Nephron (organoid): Measurements from ENCODE around the gene DLX3.
A peak's percentile ranks its signal among the peaks of the same experiment; 100 is the strongest.

Experiments
- H3K27ac Mint-ChIP-seq, 3 experiments: 2 replicates each; pipeline ENCODE4 v1.8.0; 2020; ENCODE audit warnings: mixed read lengths in 3 of 3, mild to moderate bottlenecking in 2 of 3, moderate library complexity in 1 of 3
- H3K27me3 Mint-ChIP-seq: 2 replicates; pipeline ENCODE4 v1.8.0; 2021; ENCODE audit warnings: low read depth, mild to moderate bottlenecking, moderate library complexity, mixed read lengths
- H3K36me3 Mint-ChIP-seq: 2 replicates; pipeline ENCODE4 v1.8.0; 2020; ENCODE audit warnings: low read depth, mixed read lengths
- H3K4me1 Mint-ChIP-seq: 2 replicates; pipeline ENCODE4 v1.8.0; 2020; ENCODE audit warnings: mixed read lengths
- H3K4me3 Mint-ChIP-seq, 3 experiments: 2 replicates each; pipeline ENCODE4 v1.8.0; 2020; ENCODE audit warnings: mild to moderate bottlenecking in 3 of 3, mixed read lengths in 3 of 3, moderate library complexity in 2 of 3
- H3K9me3 Mint-ChIP-seq: 2 replicates; pipeline ENCODE4 v1.8.0; 2020; ENCODE audit warnings: mixed read lengths
- TF ChIP-seq, protein P1 (sequence below), 3 experiments: fragments of 200-600 bp; sonication (generic); IDR thresholded peaks; one replicate each; pipeline ENCODE4 v1.5.0; 2021; ENCODE audit warnings: antibody characterized with exemption in 3 of 3; ENCODE audit not compliant: unreplicated experiment in 3 of 3

Gene DLX3

DNA sequence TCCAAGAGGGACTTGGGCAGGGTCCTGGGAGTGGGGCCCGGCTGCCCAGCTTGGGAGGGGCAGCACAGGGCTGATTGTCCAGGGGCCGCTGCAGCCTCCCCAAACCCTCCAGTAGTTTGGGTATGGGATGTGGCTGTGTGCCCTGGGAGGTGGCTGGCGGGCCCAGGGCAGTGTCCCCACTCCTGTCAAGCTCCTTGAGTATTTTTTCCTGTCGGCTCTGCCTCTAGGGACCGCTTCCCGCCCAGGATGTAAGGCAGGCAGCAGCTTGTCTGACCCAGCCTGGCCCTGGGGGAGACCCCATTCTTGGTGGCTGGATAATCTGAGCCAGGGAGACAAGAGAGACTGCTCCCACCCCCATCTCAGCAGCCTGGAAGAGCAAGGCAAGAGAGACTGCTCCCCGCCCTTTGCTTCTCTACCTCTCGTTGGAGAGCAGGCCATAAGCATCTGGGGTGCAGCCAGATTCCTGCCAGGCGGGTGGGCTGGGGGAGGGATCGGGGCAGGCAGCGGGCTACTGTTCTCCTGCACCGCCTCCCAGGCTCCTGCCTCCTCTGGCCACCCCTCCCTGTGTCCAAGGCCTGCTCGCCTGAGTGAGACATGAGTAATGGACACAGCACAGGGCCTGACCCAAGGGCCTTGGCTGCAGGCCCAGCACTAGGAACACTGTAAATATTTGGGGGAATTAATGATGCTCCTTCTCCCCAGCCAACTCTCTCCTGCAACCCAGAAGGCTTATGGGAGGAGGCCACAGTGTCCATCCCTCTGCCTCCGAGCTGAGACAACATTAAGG lies 42.5 kb upstream of the DLX3 start:
- Mint-ChIP-seq H3K4me3 (no peak overlapping the region), H3K27me3 (peaks cover 7% of the 10 kb centered on the region)

GRCh38 chr17:50036455-50037261 lies 41.6 kb upstream of the DLX3 start:
- Mint-ChIP-seq H3K36me3 (no peaks in the 10 kb centered on the region), H3K9me3 (no peaks in the 10 kb centered on the region), H3K27me3 (peaks cover 7% of the 10 kb centered on the region), H3K27ac (peak overlapping the region; percentile 50 to 84 (median 66)), H3K4me3 (no peak overlapping the region), H3K4me1 (peaks cover 46% of the 10 kb centered on the region)
- TF ChIP-seq, protein P1, sequence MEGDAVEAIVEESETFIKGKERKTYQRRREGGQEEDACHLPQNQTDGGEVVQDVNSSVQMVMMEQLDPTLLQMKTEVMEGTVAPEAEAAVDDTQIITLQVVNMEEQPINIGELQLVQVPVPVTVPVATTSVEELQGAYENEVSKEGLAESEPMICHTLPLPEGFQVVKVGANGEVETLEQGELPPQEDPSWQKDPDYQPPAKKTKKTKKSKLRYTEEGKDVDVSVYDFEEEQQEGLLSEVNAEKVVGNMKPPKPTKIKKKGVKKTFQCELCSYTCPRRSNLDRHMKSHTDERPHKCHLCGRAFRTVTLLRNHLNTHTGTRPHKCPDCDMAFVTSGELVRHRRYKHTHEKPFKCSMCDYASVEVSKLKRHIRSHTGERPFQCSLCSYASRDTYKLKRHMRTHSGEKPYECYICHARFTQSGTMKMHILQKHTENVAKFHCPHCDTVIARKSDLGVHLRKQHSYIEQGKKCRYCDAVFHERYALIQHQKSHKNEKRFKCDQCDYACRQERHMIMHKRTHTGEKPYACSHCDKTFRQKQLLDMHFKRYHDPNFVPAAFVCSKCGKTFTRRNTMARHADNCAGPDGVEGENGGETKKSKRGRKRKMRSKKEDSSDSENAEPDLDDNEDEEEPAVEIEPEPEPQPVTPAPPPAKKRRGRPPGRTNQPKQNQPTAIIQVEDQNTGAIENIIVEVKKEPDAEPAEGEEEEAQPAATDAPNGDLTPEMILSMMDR (IDR thresholded peaks at IDR 0.05; ENCODE audit: unreplicated experiment in 3 of 3), result no peak

More for the DNA sequence above, 42.5 kb upstream of the DLX3 start:
- Mint-ChIP-seq H3K9me3 (peaks cover 3% of the 10 kb centered on the region), H3K27ac (peak overlapping the region; percentile 50 to 80 (median 66)), H3K4me1 (peaks cover 46% of the 10 kb centered on the region), H3K36me3 (no peaks in the 10 kb centered on the region)
- TF ChIP-seq, protein P1 (IDR thresholded peaks at IDR 0.05; ENCODE audit: unreplicated experiment in 3 of 3), result no peak

DNA sequence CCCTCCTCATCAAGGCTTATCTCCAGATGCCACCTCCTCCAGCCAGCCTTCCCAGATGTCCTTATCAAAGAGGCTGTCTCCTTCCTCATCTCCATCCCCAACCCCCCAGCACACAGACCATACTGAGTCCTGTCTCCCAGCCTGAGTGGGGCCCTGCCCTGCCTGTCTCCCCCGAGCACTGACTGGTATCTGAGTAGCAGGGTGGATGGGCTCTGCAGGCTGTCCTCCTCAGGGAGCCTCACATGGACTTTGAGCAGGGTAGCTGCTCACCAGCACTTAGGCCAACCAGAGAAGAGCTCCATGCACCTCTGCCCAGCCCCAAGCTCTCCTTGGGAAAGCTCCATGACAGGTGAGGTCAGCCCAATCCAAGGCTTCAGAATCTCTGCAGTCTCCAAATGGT lies 40.9 kb upstream of the DLX3 start:
- TF ChIP-seq, protein P1 (IDR thresholded peaks at IDR 0.05; ENCODE audit: unreplicated experiment in 3 of 3), result no peak
- peaks cover 46% of the 10 kb centered on the region for H3K4me1 Mint-ChIP-seq
- peaks cover 7% of the 10 kb centered on the region for H3K27me3 Mint-ChIP-seq
- peak overlapping the region; percentile 63 to 84 (median 66) for H3K27ac Mint-ChIP-seq
- H3K9me3 Mint-ChIP-seq, result no peaks in the 10 kb centered on the region
- no peaks in the 10 kb centered on the region for H3K36me3 Mint-ChIP-seq
- H3K4me3 Mint-ChIP-seq, result no peak overlapping the region

DNA sequence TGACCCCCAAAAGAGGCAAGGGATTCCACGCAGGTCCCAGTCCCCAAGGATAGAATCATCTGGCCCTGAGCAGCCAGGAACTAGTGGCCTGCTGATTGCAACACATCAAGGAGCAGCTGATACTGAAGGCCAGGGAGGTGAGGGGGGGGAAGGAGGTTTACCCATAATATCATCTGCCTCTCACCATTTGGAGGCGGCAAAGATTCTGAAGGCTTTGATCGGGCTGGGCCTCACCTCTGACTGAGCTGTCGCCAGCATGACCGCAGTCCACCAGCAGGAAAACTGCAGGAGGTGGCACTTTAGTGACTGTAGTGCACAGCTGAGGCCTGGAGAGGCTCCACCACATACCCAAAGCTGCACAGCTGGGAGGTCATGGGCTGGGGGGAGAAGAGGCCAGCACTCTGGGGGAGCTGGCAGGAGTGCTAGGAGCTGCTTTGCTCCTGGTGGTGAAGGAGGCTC lies 40.4 kb upstream of the DLX3 start:
- H3K27me3 Mint-ChIP-seq, result peaks cover 7% of the 10 kb centered on the region
- peak overlapping the region in 2 of 3 experiments; percentile 66 to 84 for H3K27ac Mint-ChIP-seq
- H3K9me3 Mint-ChIP-seq, result no peaks in the 10 kb centered on the region
- H3K4me3 Mint-ChIP-seq, result no peak overlapping the region
- H3K36me3 Mint-ChIP-seq, result no peaks in the 10 kb centered on the region
- TF ChIP-seq, protein P1 (IDR thresholded peaks at IDR 0.05; ENCODE audit: unreplicated experiment in 3 of 3), result no peak
- H3K4me1 Mint-ChIP-seq, result peaks cover 46% of the 10 kb centered on the region

DNA sequence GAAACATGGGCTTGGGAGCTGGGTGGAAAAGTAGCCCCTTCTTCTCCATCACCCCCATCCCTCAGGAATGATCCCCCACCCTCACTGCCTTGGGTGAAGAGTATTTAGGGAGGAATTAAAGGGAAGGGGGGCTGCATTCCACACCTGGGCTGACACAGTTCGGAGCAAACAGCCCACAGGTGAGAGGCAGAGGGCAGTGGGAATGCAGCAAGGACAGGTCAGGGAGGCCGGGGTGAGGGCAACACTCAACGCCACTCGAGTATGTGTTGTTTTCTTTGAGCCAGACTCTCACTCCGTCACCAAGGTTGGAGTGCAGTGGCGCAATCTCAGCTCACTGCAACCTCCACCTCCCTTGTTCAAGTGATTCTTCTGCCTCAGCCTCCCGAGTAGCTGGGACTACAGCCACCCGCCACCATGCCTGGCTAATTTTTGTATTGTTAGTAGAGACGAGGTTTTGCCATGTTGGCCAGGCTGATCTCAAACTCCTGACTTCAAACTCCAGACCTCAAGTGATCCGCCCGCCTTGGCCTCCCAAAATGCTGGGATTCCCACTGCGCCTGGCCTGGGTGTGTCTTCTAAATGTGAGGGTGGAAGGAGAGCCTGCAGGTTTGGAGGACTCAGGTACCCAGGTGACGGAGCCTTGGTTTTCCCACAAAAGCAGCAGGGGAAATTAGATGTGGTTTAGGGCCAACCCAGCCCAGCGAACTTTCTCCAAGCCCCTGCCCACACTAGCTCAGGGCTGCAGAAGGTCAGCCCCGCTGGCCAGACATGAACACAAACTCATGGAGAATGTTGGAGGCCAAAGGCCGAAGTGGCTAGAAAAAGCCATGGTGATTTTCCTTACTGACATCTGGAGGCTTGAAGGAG lies 39.7 kb upstream of the DLX3 start:
- H3K9me3 Mint-ChIP-seq, result no peaks in the 10 kb centered on the region
- peaks cover 46% of the 10 kb centered on the region for H3K4me1 Mint-ChIP-seq
- H3K4me3 Mint-ChIP-seq, result no peak overlapping the region
- peaks cover 12% of the 10 kb centered on the region for H3K27me3 Mint-ChIP-seq
- H3K27ac Mint-ChIP-seq, result peak overlapping the region; percentile 40 to 84 (median 45)
- H3K36me3 Mint-ChIP-seq, result no peaks in the 10 kb centered on the region
- TF ChIP-seq, protein P1 (IDR thresholded peaks at IDR 0.05; ENCODE audit: unreplicated experiment in 3 of 3), result no peak
